Gastroesophageal sphincter (tissue), 4 donors: ENCODE measurements around the gene CRB3. TPM values are rescaled to one million over a fixed set of nuclear protein-coding genes. Genes with fewer than 3 reads are reported as not detected.

Experiments
- ATAC-seq: fragments of 150-250 bp; one replicate; pipeline ENCODE4 v1.9.1; 2016; ENCODE audit warnings: mild to moderate bottlenecking, moderate library complexity
- H3K27ac ChIP-seq, 4 donors: fragments of 200-600 bp; sonication (generic) in 3 of 4; 1 replicate in 3 of 4; 2 replicates in 1 of 4; pipeline ENCODE4 v1.5.1; 2016 to 2019
- H3K27me3 ChIP-seq: fragments of 200-600 bp; sonication (generic); one replicate; pipeline ENCODE4 v1.5.1; 2019
- H3K36me3 ChIP-seq, 2 donors: fragments of 200-600 bp; sonication (generic); one replicate each; pipeline ENCODE4 v1.5.1; 2019; ENCODE audit warnings: control low read depth in 1 of 2
- H3K4me1 ChIP-seq, 3 donors: fragments of 200-600 bp; sonication (generic); 1 replicate in 2 of 3; 2 replicates in 1 of 3; pipeline ENCODE4 v1.5.1; 2016 to 2019; ENCODE audit warnings: control low read depth in 2 of 3
- H3K4me3 ChIP-seq, 2 donors: fragments of 200-600 bp; sonication (generic); one replicate each; pipeline ENCODE4 v1.5.1; 2019; ENCODE audit warnings: mild to moderate bottlenecking in 1 of 2, moderate library complexity in 1 of 2
- H3K9me3 ChIP-seq, 3 donors: fragments of 200-600 bp; sonication (generic); one replicate each; pipeline ENCODE4 v1.5.1; 2017 to 2019; ENCODE audit warnings: control low read depth in 2 of 3
- EP300 ChIP-seq: sonication (generic); formaldehyde crosslinking; IDR thresholded peaks from one replicate; pipeline ENCODE4 v1.6.1; 2017; ENCODE audit warnings: antibody characterized with exemption, mild to moderate bottlenecking
- POLR2A ChIP-seq, 2 donors: fragments of 450-650 bp; IDR thresholded peaks; one replicate each; pipeline ENCODE4 v1.6.1; 2017; ENCODE audit warnings: antibody characterized with exemption in 2 of 2, mild to moderate bottlenecking in 2 of 2, moderate library complexity in 1 of 2
- POLR2AphosphoS5 ChIP-seq: sonication (generic); formaldehyde crosslinking; IDR thresholded peaks from one replicate; pipeline ENCODE4 v1.6.1; 2017; ENCODE audit warnings: antibody characterized with exemption
- WGBS, 2 donors: methylation state at CpG; one replicate each; pipeline ENCODE4 v1.1.5; 2018; ENCODE audit warnings: low coverage in 1 of 2; 5-methylcytosine and 5-hydroxymethylcytosine counted together
- small RNA-seq, 4 donors: library from RNA; depleted of rRNA; stranded (forward); fragments of <200 nt; gene quantifications; one replicate each; pipeline ENCODE3, GENCODE V24; 2016
- total RNA-seq, 4 donors: library from RNA; depleted of rRNA; stranded (reverse); fragments of >200 nt; gene quantifications; one replicate each; pipeline ENCODE4 v1.1.0, GENCODE V29; 2016
- TF ChIP-seq, protein P1 (sequence below), 4 experiments: fragments of 200-600 bp in 2 of 4; fragments of 450-650 bp in 2 of 4; sonication (generic) in 1 of 4; IDR thresholded peaks; one replicate each; pipeline ENCODE4 v1.5.1; 2017 to 2019; ENCODE audit warnings: antibody characterized with exemption in 4 of 4, mild to moderate bottlenecking in 2 of 4, moderate library complexity in 2 of 4

The CRB3 gene
- total RNA-seq, 4 donors from 2014 or later = 0.85 to 6.2 (median 1.6) TPM; not detected in 1

DNA sequence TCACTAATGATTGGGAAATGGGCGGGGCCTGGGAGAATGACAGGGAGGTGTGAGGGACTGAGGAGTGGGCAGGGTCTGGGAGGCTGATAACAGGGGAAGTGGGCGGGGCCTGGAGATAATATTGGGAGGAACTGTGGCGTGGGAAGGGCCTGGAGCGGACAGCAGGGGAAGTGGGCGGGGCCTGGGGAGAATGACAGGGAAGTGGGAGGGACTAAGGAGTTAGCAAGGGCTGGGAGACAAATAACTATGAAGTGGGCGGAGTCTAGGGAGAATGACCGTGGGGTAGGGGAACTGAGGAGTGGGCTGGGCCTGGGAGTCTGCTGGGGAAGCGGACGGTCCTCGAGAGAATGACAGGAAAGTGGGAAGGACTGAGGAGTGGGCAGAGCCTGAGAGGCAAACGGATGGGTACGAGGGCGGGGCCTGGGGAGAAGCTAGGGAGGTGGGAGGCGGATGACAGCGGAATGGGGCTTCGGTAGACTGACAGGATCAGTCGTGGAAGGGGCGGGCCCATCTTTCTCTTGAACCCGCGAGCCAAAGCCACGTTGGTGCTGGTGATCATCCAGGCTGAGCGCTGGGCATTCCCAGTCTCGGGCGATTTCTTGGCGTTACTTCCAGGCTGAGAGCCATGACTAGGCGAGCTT is 52.1 kb downstream of the CRB3 start:
- peaks cover 0 to 19% (median 0%) of the 10 kb centered on the region in 3 donors for H3K4me1 ChIP-seq
- H3K27me3 ChIP-seq = peaks cover 12% of the 10 kb centered on the region
- H3K9me3 ChIP-seq = no peaks in the 10 kb centered on the region
- no peaks in the 10 kb centered on the region for H3K36me3 ChIP-seq
- peak overlapping the region in 3 of 4 donors; percentile 64 to 87 (median 79) for H3K27ac ChIP-seq
- TF ChIP-seq POLR2A (IDR thresholded peaks at IDR 0.05) (no peak), EP300 (no peak), POLR2AphosphoS5 (no peak)
- TF ChIP-seq, protein P1, sequence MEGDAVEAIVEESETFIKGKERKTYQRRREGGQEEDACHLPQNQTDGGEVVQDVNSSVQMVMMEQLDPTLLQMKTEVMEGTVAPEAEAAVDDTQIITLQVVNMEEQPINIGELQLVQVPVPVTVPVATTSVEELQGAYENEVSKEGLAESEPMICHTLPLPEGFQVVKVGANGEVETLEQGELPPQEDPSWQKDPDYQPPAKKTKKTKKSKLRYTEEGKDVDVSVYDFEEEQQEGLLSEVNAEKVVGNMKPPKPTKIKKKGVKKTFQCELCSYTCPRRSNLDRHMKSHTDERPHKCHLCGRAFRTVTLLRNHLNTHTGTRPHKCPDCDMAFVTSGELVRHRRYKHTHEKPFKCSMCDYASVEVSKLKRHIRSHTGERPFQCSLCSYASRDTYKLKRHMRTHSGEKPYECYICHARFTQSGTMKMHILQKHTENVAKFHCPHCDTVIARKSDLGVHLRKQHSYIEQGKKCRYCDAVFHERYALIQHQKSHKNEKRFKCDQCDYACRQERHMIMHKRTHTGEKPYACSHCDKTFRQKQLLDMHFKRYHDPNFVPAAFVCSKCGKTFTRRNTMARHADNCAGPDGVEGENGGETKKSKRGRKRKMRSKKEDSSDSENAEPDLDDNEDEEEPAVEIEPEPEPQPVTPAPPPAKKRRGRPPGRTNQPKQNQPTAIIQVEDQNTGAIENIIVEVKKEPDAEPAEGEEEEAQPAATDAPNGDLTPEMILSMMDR (IDR thresholded peaks at IDR 0.05) = no peak
- ATAC-seq = peak; percentile 87
- WGBS, 2 donors = 0% methylated on average over 11 to 20 of the region's 26 CpGs
- H3K4me3 ChIP-seq = peak overlapping the region; percentile 48 to 65

Small RNA genes lying within 50 kb of the gene (small RNA-seq; reads per million reads assigned to genes)
- 0 reads per million in 4 donors for gene AC010503.2

Other genes starting within 250 kb of the CRB3 start
- 10 to 100 TPM; 21.4 to 42.5 (median 23.8) TPM for gene MLLT1, start 184.3 kb upstream of the CRB3 start, total RNA-seq
- gene ACER1, start 130.7 kb upstream of the CRB3 start, total RNA-seq = not detected
- 10 to 100 TPM; 40.2 to 86.1 (median 63.8) TPM for gene CLPP, start 102.7 kb upstream of the CRB3 start, total RNA-seq
- gene ALKBH7, start 91.5 kb upstream of the CRB3 start, total RNA-seq = 10 to 100 TPM; 41.9 to 75.1 (median 45.7) TPM
- 1 to 10 TPM in 3 of 4 donors, under 1 TPM in 1; 0.67 to 2.4 (median 1.4) TPM for gene PSPN, start 88.3 kb upstream of the CRB3 start, total RNA-seq
- gene GTF2F1, start 71.1 kb upstream of the CRB3 start, total RNA-seq = 10 to 100 TPM; 44.7 to 62.8 (median 51.4) TPM
- gene KHSRP, start 39.5 kb upstream of the CRB3 start, total RNA-seq = 100 to 1,000 TPM; 102 to 218 (median 126) TPM
- 1 to 10 TPM in 1 of 4 donors, under 1 TPM in 1, not detected in 2; 0.27 to 1.3 TPM for gene SLC25A41, start 30.5 kb upstream of the CRB3 start, total RNA-seq
- 100 to 1,000 TPM; 111 to 328 (median 240) TPM for gene SLC25A23, start 4.5 kb upstream of the CRB3 start, total RNA-seq
- gene DENND1C, start 17.5 kb downstream of the CRB3 start, total RNA-seq = 1 to 10 TPM in 3 of 4 donors, under 1 TPM in 1; 0.57 to 6.1 (median 1.5) TPM
- gene TUBB4A, start 38.0 kb downstream of the CRB3 start, total RNA-seq = 1 to 10 TPM; 1.2 to 3.2 (median 2.2) TPM
- under 1 TPM in 2 of 4 donors, not detected in 2; 0.17 to 0.27 TPM for gene TNFSF9, start 66.8 kb downstream of the CRB3 start, total RNA-seq
- gene CD70, start 126.9 kb downstream of the CRB3 start, total RNA-seq = 1 to 10 TPM in 1 of 4 donors, not detected in 3; 2.2 TPM
- gene TNFSF14, start 205.9 kb downstream of the CRB3 start, total RNA-seq = 1 to 10 TPM in 2 of 4 donors, under 1 TPM in 2; 0.16 to 2.4 (median 0.81) TPM